ENCODE data around the gene RORC.
"Not testable (repeated sequence)": the region's sequence is repeated elsewhere in the genome, so short reads cannot be mapped to it uniquely, and the experiment has no call there.

Gene RORC

GRCh38 chr1:151768351-151769066 is 63.1 kb downstream of the RORC start:
- not testable (repeated sequence) for DNase-seq

- no peak for DNase-seq
Observed at GRCh38 chr1:151763990-151764389, 67.6 kb downstream of the RORC start.

GRCh38 chr1:151762941-151763921 is 68.4 kb downstream of the RORC start, which contains the start of gene MRPL9:
MRPL9 (minus strand) TSS chr1:151763496; CDS start chr1:151763479, 17 bp downstream.
- peak; percentile 92 for DNase-seq

- DNase-seq = no peak
Observed at GRCh38 chr1:151760597-151761385, 70.8 kb downstream of the RORC start.

- no peak for DNase-seq
Observed at GRCh38 chr1:151759241-151759640, 72.4 kb downstream of the RORC start.

- no peak for DNase-seq
Observed at GRCh38 chr1:151756291-151756690, 75.3 kb downstream of the RORC start.

Data from activated CD4-positive, alpha-beta T cell treated with anti-CD3 and anti-CD28 coated beads for 48 hours (primary cell).